ENCODE data around the gene MMP24. TPM values are rescaled to one million over a fixed set of nuclear protein-coding genes. Genes with fewer than 3 reads are reported as not detected.
A peak's percentile ranks its signal among the peaks of the same experiment; 100 is the strongest.

The MMP24 gene
- total and polyA plus RNA-seq, 2 of the 13 experiments (the other 11 are each of a cell fraction or from before 2014, with no cell fraction given): 0.29 to 0.35 TPM

DNA sequence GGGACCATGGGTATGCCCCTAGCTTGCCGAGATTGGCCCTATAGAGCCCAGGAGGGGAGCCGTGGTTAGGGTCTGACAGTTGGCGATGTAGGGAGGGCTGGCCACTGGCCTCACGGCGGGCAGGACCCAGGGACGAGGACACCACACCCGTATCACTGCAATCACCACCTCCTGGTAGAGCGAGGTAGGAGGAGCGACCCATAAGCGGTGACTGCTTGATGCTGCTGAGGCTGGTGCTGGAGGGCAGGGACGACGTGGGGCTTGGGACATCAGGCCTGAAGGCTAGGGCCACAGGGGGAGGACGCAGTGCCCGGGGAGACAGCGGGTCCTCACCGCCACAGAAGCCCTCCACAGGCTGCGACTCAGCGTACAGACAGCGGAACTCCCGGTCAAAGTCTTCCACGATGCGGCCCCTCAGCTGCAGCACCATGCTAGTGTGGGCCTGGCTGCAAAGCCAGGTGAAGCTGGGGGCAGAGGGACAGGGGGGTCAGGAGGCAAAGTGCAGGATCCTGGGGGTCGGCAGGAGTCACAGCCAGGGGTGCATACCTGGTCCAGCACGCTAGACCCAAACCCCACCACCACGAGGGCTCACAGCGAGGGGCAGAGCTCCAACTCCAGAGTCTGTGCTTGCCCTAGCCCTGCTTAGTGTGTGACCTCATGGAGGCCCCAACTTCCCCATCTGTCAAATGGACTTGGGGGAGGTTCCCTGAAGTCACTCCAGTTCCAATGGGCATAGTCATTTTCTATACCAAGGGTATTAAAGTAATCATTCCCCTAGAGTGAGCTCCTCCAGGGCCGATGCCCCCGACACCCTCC lies 61.2 kb downstream of the MMP24 start (continued):
- TF ChIP-seq ZNF614 (CRISPR knock-in tag; IDR thresholded peaks at IDR 0.05; ENCODE audit: borderline replicate concordance): 0 out of 2 replicates have a peak, but pooled peaks have one; percentile 53
- peak; percentile 49 for TF ChIP-seq TAF15 (IDR thresholded peaks at IDR 0.05; ENCODE audit: low read depth, low read length, poor library complexity, severe bottlenecking)
- no peak for TF ChIP-seq SALL2 (CRISPR knock-in tag; IDR thresholded peaks at IDR 0.05)
- 0 out of 2 replicates have a peak, but pooled peaks have one; percentile 66 for TF ChIP-seq ZNF383 (CRISPR knock-in tag; IDR thresholded peaks at IDR 0.05; ENCODE audit: borderline replicate concordance)
- no peak for TF ChIP-seq BCL6 (CRISPR knock-in tag; IDR thresholded peaks at IDR 0.05)
- 0 out of 2 replicates have a peak, but pooled peaks have one; percentile 66 for TF ChIP-seq MEIS1 (CRISPR knock-in tag; IDR thresholded peaks at IDR 0.05; ENCODE audit: borderline replicate concordance)
- peak; percentile 84 for TF ChIP-seq ZBTB38 (CRISPR knock-in tag; IDR thresholded peaks at IDR 0.05)
- 0 out of 2 replicates have a peak, but pooled peaks have one; percentile 61 for TF ChIP-seq ZNF761 (CRISPR knock-in tag; conservative IDR thresholded peaks at IDR 0.05)
- TF ChIP-seq SAFB2 (CRISPR knock-in tag; IDR thresholded peaks at IDR 0.05; ENCODE audit: borderline replicate concordance, low read depth): 0 out of 2 replicates have a peak, but pooled peaks have one; percentile 64
- TF ChIP-seq, protein P1, sequence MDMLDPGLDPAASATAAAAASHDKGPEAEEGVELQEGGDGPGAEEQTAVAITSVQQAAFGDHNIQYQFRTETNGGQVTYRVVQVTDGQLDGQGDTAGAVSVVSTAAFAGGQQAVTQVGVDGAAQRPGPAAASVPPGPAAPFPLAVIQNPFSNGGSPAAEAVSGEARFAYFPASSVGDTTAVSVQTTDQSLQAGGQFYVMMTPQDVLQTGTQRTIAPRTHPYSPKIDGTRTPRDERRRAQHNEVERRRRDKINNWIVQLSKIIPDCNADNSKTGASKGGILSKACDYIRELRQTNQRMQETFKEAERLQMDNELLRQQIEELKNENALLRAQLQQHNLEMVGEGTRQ (IDR thresholded peaks at IDR 0.05; ENCODE audit: low read depth, low read length): no peak; the same call in 1 of the 2 replicates
- TF ChIP-seq, protein P1 (CRISPR knock-in tag; IDR thresholded peaks at IDR 0.05; ENCODE audit: borderline replicate concordance): no peak
- 0 out of 2 replicates have a peak, but pooled peaks have one; percentile 10 for TF ChIP-seq HNRNPL (IDR thresholded peaks at IDR 0.05; ENCODE audit: low read depth, low read length)
- TF ChIP-seq ESRRA (CRISPR knock-in tag; IDR thresholded peaks at IDR 0.05; ENCODE audit: low read depth): peak; percentile 62; the same call in 1 of the 2 replicates
- no peak for TF ChIP-seq RFXANK (CRISPR knock-in tag; IDR thresholded peaks at IDR 0.05)
- peak; percentile 64 for TF ChIP-seq ZBTB7B (CRISPR knock-in tag; IDR thresholded peaks at IDR 0.05)
- 0 out of 2 replicates have a peak, but pooled peaks have one; percentile 40 for TF ChIP-seq DR1 (CRISPR knock-in tag; IDR thresholded peaks at IDR 0.05)
- TF ChIP-seq NONO (IDR thresholded peaks at IDR 0.05): no peak
- peak; percentile 33 for TF ChIP-seq NONO (CRISPR knock-in tag; conservative IDR thresholded peaks at IDR 0.05)
- TF ChIP-seq, protein P2, sequence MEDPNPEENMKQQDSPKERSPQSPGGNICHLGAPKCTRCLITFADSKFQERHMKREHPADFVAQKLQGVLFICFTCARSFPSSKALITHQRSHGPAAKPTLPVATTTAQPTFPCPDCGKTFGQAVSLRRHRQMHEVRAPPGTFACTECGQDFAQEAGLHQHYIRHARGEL (CRISPR knock-in tag; IDR thresholded peaks at IDR 0.05): 0 out of 2 replicates have a peak, but pooled peaks have one; percentile 54
- TF ChIP-seq, protein P3, sequence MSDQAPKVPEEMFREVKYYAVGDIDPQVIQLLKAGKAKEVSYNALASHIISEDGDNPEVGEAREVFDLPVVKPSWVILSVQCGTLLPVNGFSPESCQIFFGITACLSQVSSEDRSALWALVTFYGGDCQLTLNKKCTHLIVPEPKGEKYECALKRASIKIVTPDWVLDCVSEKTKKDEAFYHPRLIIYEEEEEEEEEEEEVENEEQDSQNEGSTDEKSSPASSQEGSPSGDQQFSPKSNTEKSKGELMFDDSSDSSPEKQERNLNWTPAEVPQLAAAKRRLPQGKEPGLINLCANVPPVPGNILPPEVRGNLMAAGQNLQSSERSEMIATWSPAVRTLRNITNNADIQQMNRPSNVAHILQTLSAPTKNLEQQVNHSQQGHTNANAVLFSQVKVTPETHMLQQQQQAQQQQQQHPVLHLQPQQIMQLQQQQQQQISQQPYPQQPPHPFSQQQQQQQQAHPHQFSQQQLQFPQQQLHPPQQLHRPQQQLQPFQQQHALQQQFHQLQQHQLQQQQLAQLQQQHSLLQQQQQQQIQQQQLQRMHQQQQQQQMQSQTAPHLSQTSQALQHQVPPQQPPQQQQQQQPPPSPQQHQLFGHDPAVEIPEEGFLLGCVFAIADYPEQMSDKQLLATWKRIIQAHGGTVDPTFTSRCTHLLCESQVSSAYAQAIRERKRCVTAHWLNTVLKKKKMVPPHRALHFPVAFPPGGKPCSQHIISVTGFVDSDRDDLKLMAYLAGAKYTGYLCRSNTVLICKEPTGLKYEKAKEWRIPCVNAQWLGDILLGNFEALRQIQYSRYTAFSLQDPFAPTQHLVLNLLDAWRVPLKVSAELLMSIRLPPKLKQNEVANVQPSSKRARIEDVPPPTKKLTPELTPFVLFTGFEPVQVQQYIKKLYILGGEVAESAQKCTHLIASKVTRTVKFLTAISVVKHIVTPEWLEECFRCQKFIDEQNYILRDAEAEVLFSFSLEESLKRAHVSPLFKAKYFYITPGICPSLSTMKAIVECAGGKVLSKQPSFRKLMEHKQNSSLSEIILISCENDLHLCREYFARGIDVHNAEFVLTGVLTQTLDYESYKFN (CRISPR knock-in tag; conservative IDR thresholded peaks at IDR 0.05): peak; percentile 56
- peak; percentile 64; the same call in 1 of the 2 replicates for TF ChIP-seq ZBTB7A (CRISPR knock-in tag; IDR thresholded peaks at IDR 0.05)
- peak; percentile 66 for TF ChIP-seq HNRNPLL (IDR thresholded peaks at IDR 0.05; ENCODE audit: low read depth, low read length, poor library complexity, severe bottlenecking)
- TF ChIP-seq, protein P4, sequence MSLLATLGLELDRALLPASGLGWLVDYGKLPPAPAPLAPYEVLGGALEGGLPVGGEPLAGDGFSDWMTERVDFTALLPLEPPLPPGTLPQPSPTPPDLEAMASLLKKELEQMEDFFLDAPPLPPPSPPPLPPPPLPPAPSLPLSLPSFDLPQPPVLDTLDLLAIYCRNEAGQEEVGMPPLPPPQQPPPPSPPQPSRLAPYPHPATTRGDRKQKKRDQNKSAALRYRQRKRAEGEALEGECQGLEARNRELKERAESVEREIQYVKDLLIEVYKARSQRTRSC (CRISPR knock-in tag; IDR thresholded peaks at IDR 0.05; ENCODE audit: low read depth): 0 out of 2 replicates have a peak, but pooled peaks have one; percentile 60

Measured in HepG2 (cell line).